Lung (tissue), 12 donors: ENCODE data around the gene CD86. TPM values are rescaled to one million over a fixed set of nuclear protein-coding genes. Genes with fewer than 3 reads are reported as not detected.

Experiments
- ATAC-seq: fragments of 200-7000 bp; cut with Tn5 transposase; one replicate; pipeline ENCODE4 v1.9.1; 2020; ENCODE audit warnings: moderate number of reproducible peaks; ENCODE audit not compliant: insufficient read depth, low FRiP score
- DNase-seq, 3 donors: peaks; one replicate each; pipeline ENCODE4 v3.0.0-alpha.2; 2013 to 2017
- H3K27ac ChIP-seq, 2 donors: one replicate each; pipeline ENCODE4 v1.5.1; 2013; ENCODE audit warnings: mild to moderate bottlenecking in 2 of 2, moderate library complexity in 2 of 2, control low read depth in 1 of 2, inconsistent platforms in 1 of 2, low read depth in 1 of 2, low read length in 1 of 2
- H3K27me3 ChIP-seq, 3 donors: one replicate each; pipeline ENCODE4 v1.5.1; 2013; ENCODE audit warnings: low read length in 2 of 3; ENCODE audit not compliant: control insufficient read depth in 3 of 3, insufficient read depth in 3 of 3
- H3K36me3 ChIP-seq, 4 donors: one replicate each; pipeline ENCODE4 v1.5.1; 2013; ENCODE audit warnings: low read length in 4 of 4, mild to moderate bottlenecking in 1 of 4, moderate library complexity in 1 of 4; ENCODE audit not compliant: control insufficient read depth in 4 of 4, insufficient read depth in 4 of 4
- H3K4me1 ChIP-seq, 5 donors: one replicate each; pipeline ENCODE4 v1.5.1; 2013; ENCODE audit warnings: low read length in 5 of 5, mild to moderate bottlenecking in 2 of 5, moderate library complexity in 1 of 5; ENCODE audit not compliant: control insufficient read depth in 5 of 5, insufficient read depth in 5 of 5
- H3K4me3 ChIP-seq: one replicate; pipeline ENCODE4 v1.5.1; 2013; ENCODE audit warnings: mild to moderate bottlenecking, control low read depth, moderate library complexity
- H3K9ac ChIP-seq, 2 donors: one replicate each; pipeline ENCODE4 v1.5.1; 2013; ENCODE audit warnings: low read length in 2 of 2, control low read depth in 1 of 2; ENCODE audit not compliant: insufficient read depth in 1 of 2
- H3K9me3 ChIP-seq, 4 donors: one replicate each; pipeline ENCODE4 v1.5.1; 2013; ENCODE audit warnings: low read length in 3 of 4, mild to moderate bottlenecking in 1 of 4, moderate library complexity in 1 of 4; ENCODE audit not compliant: control insufficient read depth in 4 of 4, insufficient read depth in 3 of 4
- WGBS, 2 donors: extraction: QIAGEN DNeasy Blood & Tissue Kit; methylation state at CpG; one replicate each; pipeline ENCODE4 v1.1.7; 2013; 5-methylcytosine and 5-hydroxymethylcytosine counted together
- polyA plus RNA-seq, 2 donors: library from polyadenylated mRNA; stranded (reverse); fragments of 200-250 nt; gene quantifications; one replicate each; pipeline ENCODE4 v1.2.1, GENCODE V29; 2013
- total RNA-seq, 2 donors: library from RNA; depleted of rRNA in 1 of 2; stranded (reverse); fragments of >200 nt in 1 of 2; gene quantifications; one replicate each; pipeline ENCODE4 v1.2.1, GENCODE V29; 2014 to 2021
- TF ChIP-seq, protein P1 (sequence below): IDR thresholded peaks from 2 replicates; pipeline ENCODE4 v1.5.1; 2012; ENCODE audit warnings: mild to moderate bottlenecking; ENCODE audit errors: control extremely low read depth, extremely low read depth
- donor health status: control.
- donor health status: control.
- donor health status: Bipolar disorder and iron deficiency.
- donor health status: healthy.
- donor health status: DM: yes; HTN: yes; CAD: no.

Gene CD86
- total and polyA plus RNA-seq, 4 donors = 8.0 to 11.5 (median 10.7) TPM

DNA sequence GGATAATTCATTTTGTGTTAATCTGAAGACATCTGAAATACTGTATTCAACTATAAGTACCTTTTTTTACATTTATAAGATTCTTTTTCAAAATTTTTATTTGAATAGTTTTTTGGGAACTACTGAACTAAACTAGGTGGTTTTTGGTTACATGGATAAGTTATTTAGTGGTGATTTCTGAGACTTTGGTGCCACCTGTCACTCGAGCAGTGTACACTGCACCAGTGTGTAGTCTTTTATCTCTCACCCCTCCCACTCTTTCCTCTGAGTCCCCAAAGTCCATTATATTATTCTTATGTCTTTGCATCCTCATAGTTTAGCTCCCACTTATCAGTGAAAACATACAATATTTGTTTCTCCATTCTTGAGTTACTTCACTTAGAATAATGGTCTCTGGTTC, 57.6 kb downstream of the CD86 start:
- no peak overlapping the region for H3K4me3 ChIP-seq
- no peak overlapping the region for H3K27ac ChIP-seq
- TF ChIP-seq, protein P1, sequence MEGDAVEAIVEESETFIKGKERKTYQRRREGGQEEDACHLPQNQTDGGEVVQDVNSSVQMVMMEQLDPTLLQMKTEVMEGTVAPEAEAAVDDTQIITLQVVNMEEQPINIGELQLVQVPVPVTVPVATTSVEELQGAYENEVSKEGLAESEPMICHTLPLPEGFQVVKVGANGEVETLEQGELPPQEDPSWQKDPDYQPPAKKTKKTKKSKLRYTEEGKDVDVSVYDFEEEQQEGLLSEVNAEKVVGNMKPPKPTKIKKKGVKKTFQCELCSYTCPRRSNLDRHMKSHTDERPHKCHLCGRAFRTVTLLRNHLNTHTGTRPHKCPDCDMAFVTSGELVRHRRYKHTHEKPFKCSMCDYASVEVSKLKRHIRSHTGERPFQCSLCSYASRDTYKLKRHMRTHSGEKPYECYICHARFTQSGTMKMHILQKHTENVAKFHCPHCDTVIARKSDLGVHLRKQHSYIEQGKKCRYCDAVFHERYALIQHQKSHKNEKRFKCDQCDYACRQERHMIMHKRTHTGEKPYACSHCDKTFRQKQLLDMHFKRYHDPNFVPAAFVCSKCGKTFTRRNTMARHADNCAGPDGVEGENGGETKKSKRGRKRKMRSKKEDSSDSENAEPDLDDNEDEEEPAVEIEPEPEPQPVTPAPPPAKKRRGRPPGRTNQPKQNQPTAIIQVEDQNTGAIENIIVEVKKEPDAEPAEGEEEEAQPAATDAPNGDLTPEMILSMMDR = no peak
- 55 to 65% methylated on average over 1 of the region's 1 CpG for WGBS, 2 donors
- no peak for DNase-seq
- H3K27me3 ChIP-seq = peaks cover 0 to 3% (median 0%) of the 10 kb centered on the region in 3 donors
- H3K4me1 ChIP-seq = no peaks in the 10 kb centered on the region
- H3K9ac ChIP-seq = no peak overlapping the region
- H3K9me3 ChIP-seq = no peaks in the 10 kb centered on the region
- H3K36me3 ChIP-seq = no peaks in the 10 kb centered on the region
- no peak for ATAC-seq

DNA sequence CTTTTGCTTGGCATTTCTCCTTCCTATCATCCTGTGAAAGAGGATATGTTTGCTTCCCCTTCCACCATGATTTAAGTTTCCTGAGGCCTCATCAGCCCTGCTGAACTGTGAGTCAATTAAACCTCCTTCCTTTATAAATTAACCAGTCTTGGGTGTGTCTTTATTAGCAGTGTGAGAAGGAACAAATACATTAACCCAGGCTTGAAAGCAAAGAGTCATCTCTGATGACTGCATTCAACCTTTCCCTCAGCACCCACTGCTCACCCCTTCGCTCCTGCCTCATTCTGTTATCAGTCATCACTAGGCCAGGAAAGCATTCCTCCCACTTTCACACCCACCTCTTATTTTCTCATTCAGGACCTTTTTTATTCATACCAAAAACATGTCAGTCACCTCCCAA, 68.7 kb downstream of the CD86 start:
- no peak overlapping the region for H3K4me3 ChIP-seq
- no peak for ATAC-seq
- no peaks in the 10 kb centered on the region for H3K27me3 ChIP-seq
- H3K9ac ChIP-seq = no peak overlapping the region
- 78 to 88% methylated on average over 1 of the region's 1 CpG for WGBS, 2 donors
- H3K9me3 ChIP-seq = peaks cover 0 to 4% (median 0%) of the 10 kb centered on the region in 4 donors
- no peak for DNase-seq
- no peaks in the 10 kb centered on the region for H3K4me1 ChIP-seq
- TF ChIP-seq, protein P1 = no peak
- no peaks in the 10 kb centered on the region for H3K36me3 ChIP-seq
- H3K27ac ChIP-seq = no peak overlapping the region

DNA sequence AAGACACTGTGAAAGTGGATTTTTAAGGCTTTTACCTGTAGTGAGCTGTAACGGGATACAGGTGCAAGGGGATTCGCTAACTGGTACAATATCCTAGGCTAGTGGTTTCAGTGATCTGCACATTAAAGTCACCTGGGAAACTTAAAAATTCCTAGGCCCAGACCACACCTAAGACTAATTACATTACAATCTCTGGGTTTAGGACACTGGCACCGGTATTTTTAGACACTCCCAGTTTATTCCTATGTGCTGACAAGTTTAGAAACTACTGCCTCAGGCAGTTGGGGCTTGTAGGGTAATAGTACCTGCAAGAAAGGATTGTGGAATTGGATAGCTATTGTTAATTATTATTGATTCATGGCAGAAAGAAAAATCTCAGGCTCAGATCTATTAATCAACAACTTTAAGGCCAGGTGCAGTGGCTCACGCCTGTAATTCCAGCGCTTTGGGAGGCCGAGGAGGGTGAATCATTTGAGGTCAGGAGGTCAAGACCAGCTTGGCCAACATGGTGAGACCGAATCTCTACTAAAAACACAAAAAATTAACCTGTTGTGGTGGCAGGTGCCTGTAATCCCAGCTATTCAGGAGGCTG, 77.9 kb downstream of the CD86 start:
- no peak overlapping the region for H3K4me3 ChIP-seq
- DNase-seq = no peak
- WGBS, 2 donors = 85 to 90% methylated on average over 7 of the region's 7 CpGs
- no peak overlapping the region for H3K9ac ChIP-seq
- H3K27me3 ChIP-seq = no peaks in the 10 kb centered on the region
- H3K9me3 ChIP-seq = peaks cover 0 to 7% (median 2%) of the 10 kb centered on the region in 4 donors
- no peaks in the 10 kb centered on the region for H3K4me1 ChIP-seq
- TF ChIP-seq, protein P1 = no peak
- no peak for ATAC-seq
- no peak overlapping the region for H3K27ac ChIP-seq
- no peaks in the 10 kb centered on the region for H3K36me3 ChIP-seq

DNA sequence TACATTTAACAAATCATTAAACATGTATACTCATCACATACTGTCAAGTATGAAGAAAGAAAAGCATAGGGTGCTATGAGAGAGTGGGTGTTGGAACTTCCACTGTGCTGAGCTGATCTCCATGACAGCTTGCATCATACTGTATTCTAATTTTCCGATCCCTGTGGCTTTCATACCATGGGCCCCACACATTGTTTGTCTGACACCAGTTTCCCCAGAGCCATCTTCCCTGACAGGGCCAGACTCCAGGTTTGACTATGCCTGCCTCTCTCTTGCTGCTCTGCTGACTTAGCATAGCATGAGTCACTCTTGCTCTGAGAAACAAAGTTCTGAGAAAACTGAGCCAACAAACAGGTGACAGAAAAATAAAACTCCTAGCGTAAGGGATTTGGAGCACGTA, 91.3 kb downstream of the CD86 start:
- ATAC-seq (no peak), DNase-seq (no peak)
- H3K4me1 ChIP-seq = no peaks in the 10 kb centered on the region
- no peak overlapping the region for H3K4me3 ChIP-seq
- TF ChIP-seq, protein P1 = no peak
- H3K27me3 ChIP-seq = no peaks in the 10 kb centered on the region
- H3K27ac ChIP-seq = no peak overlapping the region
- H3K36me3 ChIP-seq = no peaks in the 10 kb centered on the region
- no peak overlapping the region for H3K9ac ChIP-seq
- 87% methylated on average over 3 of the region's 3 CpGs for WGBS, 2 donors
- peaks cover 0 to 5% (median 2%) of the 10 kb centered on the region in 4 donors for H3K9me3 ChIP-seq
